ENCODE results near the gene OIP5.
"Not testable (repeated sequence)": the region's sequence is repeated elsewhere in the genome, so short reads cannot be mapped to it uniquely, and the experiment has no call there.

Gene OIP5

DNA sequence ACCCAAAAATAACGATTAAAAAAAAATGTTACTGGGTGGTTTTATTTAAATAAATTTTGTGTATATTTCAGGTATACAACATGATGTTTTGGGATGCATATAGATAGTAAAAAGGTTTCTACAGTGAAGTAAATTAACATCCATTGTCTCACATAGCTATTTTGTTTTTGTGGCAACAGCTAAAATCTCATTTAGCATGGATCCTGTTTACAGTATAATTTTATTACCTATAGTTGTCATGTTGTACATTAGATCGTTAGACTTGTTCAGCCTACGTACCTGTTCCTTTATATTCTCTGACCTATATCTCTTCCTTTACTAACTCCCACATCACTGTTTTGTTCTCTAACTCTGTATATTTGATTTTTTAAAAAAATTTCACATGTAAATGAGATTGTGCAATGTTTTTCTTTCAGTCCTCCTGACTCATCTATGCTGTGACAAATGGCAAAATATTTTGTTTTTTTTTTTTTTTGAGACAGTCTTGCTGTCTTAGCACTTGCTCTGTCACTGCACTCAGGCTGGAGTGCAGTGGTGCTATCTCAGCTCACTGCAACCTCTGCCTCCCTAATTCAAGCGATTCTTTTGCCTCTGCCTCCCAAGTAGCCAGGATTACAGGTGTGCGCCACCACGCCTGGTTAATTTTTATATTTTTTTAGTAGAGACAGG is 45.6 kb downstream of the OIP5 start:
- TF ChIP-seq, protein P1, sequence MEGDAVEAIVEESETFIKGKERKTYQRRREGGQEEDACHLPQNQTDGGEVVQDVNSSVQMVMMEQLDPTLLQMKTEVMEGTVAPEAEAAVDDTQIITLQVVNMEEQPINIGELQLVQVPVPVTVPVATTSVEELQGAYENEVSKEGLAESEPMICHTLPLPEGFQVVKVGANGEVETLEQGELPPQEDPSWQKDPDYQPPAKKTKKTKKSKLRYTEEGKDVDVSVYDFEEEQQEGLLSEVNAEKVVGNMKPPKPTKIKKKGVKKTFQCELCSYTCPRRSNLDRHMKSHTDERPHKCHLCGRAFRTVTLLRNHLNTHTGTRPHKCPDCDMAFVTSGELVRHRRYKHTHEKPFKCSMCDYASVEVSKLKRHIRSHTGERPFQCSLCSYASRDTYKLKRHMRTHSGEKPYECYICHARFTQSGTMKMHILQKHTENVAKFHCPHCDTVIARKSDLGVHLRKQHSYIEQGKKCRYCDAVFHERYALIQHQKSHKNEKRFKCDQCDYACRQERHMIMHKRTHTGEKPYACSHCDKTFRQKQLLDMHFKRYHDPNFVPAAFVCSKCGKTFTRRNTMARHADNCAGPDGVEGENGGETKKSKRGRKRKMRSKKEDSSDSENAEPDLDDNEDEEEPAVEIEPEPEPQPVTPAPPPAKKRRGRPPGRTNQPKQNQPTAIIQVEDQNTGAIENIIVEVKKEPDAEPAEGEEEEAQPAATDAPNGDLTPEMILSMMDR (IDR thresholded peaks at IDR 0.05; ENCODE audit: borderline replicate concordance, insufficient read depth, low read depth, low read length) = no peak
- H3K4me3 ChIP-seq (ENCODE audit: low read depth, low read length) = no peak overlapping the region

DNA sequence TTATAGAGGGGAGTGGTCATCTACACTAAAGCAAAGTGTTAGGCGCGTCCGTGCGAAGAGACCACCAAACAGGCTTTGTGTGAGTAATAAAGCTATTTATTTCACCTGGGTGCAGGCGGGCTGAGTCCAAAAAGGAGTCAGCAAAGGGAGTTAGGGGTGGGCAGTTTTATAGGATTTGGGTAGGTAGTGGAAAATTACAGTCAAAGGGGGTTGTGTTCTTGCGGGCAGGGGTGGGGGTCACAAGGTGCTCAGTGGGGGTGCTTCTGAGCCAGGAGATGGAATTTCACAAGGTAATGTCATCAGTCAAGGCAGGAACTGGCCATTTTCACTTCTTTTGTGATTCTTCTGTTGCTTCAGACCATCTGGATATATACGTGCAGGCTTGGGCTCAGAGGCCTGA is 47.1 kb downstream of the OIP5 start:
- peak overlapping the region; percentile 100 for H3K4me3 ChIP-seq (ENCODE audit: low read depth, low read length)
- TF ChIP-seq, protein P1 (IDR thresholded peaks at IDR 0.05; ENCODE audit: borderline replicate concordance, insufficient read depth, low read depth, low read length) = no peak

DNA sequence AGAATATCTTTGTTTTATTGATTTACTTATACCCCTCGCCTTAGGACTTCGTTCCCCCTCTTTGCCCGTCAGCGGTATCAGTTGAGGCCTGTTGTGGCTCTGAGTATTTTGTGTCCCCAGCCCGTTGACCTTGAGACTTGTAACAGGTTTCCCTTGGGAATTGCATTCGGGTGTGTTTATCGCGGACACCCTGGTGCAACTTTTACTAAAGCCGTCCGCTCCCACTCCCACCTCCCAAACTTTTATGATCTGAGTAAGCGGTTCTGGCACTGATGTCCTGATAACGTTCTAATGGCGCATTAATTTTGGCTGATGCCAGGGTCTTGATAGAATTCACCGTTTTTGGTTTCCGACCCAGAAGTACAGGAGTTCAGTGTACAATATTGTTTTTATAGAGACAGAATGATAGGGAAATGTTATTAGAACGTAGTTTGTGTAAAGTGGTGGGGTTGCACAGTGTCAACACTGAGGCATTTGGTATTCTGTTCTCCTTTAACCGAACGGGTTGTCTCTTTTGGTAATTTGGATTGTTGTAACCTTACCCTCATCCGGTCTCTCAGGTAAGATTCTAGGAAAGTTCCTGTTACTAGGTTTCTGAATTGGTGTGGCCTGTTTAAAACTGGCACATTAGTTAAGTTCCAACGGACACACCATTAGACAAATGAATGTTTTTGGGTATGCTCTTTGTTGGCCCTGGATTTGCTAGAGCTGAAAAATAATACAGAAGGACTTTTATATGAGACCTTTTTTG is 47.8 kb downstream of the OIP5 start:
- H3K4me3 ChIP-seq (ENCODE audit: low read depth, low read length) = peak overlapping the region; percentile 100
- TF ChIP-seq, protein P1 (IDR thresholded peaks at IDR 0.05; ENCODE audit: borderline replicate concordance, insufficient read depth, low read depth, low read length) = no peak

DNA sequence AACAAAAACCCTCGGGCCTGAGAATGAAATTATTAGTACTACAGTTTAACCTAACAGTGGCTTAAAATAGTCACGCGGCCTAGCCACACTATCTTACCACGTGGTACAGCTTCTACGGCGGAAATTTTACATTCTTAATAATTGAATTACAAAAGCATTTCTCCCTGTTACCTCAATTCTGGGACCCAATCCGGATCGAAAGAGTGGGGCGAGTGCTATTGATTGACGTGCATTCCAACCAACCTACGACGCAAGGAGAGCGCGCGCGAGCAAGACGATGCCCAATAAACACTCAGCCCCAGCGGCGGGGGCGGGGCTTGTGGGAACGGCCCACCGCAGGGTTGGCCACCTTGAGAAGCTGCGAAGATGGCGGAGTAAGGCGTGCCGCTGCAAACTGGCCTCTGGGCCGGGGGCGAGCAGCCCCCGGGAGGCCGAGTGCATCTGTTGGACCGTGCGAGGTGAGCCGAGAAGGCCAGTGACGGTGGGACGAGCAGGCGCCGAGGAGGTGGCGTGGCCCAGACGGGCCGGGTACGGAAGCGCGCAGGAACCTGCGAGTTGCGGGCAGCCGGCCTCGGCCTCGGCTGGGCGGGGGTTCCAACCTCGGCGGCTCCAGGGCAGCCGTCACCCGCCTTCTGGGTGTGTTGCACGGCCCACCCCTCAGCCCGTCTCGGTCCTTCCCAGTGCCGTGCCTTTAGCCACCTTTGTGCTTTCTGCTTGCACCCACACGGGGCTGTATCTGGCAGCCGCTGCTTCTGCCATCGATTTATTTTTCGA is 48.6 kb downstream of the OIP5 start:
- peak overlapping the region; percentile 100 for H3K4me3 ChIP-seq (ENCODE audit: low read depth, low read length)

DNA sequence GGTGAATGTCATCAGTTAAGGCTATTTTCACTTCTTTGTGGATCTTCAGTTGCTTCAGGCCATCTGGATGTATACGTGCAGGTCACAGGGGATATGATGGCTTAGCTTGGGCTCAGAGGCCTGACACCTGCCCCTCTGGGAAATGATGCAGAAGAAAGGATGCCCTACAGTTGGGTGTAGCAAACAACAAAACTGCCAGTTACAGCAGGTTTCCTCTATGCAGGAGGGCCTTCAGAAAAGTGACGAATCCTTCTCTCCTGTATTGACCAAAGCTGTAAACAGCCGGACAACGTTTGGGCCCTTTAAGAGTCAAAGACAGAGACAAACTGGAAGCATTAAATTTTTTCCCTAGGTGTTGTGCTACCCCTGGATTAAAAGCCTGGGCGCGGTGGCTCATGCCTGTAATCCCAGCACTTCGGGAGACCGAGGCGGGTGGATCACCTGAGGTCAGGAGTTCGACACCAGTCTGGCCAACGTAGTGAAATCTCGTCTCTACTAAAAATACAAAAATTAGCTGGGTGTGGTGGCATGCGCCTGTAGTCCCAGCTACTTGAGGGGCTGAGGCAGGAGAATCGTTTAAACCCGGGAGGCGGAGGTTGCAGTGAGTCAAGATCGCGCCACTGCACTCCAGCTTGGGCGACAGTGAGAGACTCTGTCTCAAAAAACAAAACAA is 49.3 kb downstream of the OIP5 start:
- H3K4me3 ChIP-seq (ENCODE audit: low read depth, low read length) = not testable (repeated sequence)

More for the DNA sequence above, 48.6 kb downstream of the OIP5 start:
- TF ChIP-seq, protein P1 (IDR thresholded peaks at IDR 0.05; ENCODE audit: borderline replicate concordance, insufficient read depth, low read depth, low read length) = no peak

DNA sequence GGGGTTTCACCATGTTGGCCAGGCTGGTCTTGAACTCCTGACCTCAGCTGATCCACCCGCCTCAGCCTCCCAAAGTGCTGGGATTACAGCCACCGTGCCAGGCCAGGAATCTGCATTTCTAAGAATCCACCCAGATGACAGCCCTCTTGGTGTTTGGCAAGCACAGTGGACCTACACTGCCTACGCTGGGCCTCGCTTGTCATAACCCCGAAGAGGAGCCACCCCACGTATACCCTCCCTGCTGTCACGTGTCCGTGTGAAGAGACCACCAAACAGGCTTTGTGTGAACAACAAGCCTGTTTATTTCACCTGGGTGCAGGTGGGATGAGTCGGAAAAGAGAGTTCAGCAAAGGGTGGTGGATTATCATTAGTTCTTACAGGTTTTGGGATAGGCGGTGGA is 50.0 kb downstream of the OIP5 start:
- H3K4me3 ChIP-seq (ENCODE audit: low read depth, low read length) = not testable (repeated sequence)

DNA sequence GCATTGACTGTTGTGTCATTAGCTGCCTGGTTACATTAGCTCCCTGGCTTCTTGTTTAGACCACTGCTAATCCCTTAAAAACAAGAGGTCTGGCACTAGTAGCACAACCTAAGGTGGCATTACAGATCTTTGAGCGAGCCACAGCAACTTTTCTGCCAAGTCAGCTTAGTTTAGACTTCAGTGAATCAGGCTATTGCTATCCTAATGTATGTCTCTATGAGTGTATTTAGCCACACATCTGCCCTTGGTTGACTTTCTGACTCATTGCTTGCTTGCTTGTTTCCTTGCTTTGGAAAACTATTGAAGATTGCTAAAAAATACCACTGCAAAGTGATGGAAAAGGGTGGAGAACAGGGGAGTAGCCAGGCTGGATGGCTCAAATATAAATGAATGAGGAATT is 51.2 kb downstream of the OIP5 start:
- H3K4me3 ChIP-seq (ENCODE audit: low read depth, low read length) = no peak overlapping the region
- TF ChIP-seq, protein P1 (IDR thresholded peaks at IDR 0.05; ENCODE audit: borderline replicate concordance, insufficient read depth, low read depth, low read length) = no peak
